Stomach (tissue), 4 donors: ENCODE measurements around the gene UNC5A.

Experiments
- POLR2A ChIP-seq, 4 donors: fragments of 450-650 bp; IDR thresholded peaks; one replicate each; pipeline ENCODE4 v1.6.1; 2016; ENCODE audit warnings: antibody characterized with exemption in 4 of 4, control low read depth in 2 of 4, mild to moderate bottlenecking in 1 of 4, moderate library complexity in 1 of 4
- TF ChIP-seq, protein P1 (sequence below), 7 experiments: fragments of 450-650 bp in 4 of 7; fragments of 200-600 bp in 3 of 7; sonication (generic) in 3 of 7; IDR thresholded peaks; one replicate each; pipeline ENCODE4 v1.5.1; 2016 to 2019; ENCODE audit warnings: antibody characterized with exemption in 7 of 7, control low read depth in 2 of 7, mild to moderate bottlenecking in 1 of 7

GRCh38 chr5:176860381-176860780 is 50.0 kb downstream of the UNC5A start:
- TF ChIP-seq POLR2A (IDR thresholded peaks at IDR 0.05) = no peak
- TF ChIP-seq, protein P1, sequence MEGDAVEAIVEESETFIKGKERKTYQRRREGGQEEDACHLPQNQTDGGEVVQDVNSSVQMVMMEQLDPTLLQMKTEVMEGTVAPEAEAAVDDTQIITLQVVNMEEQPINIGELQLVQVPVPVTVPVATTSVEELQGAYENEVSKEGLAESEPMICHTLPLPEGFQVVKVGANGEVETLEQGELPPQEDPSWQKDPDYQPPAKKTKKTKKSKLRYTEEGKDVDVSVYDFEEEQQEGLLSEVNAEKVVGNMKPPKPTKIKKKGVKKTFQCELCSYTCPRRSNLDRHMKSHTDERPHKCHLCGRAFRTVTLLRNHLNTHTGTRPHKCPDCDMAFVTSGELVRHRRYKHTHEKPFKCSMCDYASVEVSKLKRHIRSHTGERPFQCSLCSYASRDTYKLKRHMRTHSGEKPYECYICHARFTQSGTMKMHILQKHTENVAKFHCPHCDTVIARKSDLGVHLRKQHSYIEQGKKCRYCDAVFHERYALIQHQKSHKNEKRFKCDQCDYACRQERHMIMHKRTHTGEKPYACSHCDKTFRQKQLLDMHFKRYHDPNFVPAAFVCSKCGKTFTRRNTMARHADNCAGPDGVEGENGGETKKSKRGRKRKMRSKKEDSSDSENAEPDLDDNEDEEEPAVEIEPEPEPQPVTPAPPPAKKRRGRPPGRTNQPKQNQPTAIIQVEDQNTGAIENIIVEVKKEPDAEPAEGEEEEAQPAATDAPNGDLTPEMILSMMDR (IDR thresholded peaks at IDR 0.05) = no peak
